Nephron progenitor cell (in vitro differentiated cells): ENCODE data around the gene SAPCD1.

ENCODE experiments used
- DNase-seq: peaks from one replicate; pipeline ENCODE4 v3.0.0; 2021
- H3K27ac Mint-ChIP-seq: 2 replicates; pipeline ENCODE4 v1.8.0; 2021; ENCODE audit warnings: mild to moderate bottlenecking, moderate library complexity, mixed read lengths
- H3K27me3 Mint-ChIP-seq: 2 replicates; pipeline ENCODE4 v1.8.0; 2021; ENCODE audit warnings: mild to moderate bottlenecking, low read depth, mixed read lengths; ENCODE audit not compliant: poor library complexity
- H3K36me3 Mint-ChIP-seq: 2 replicates; pipeline ENCODE4 v1.8.0; 2021; ENCODE audit warnings: low read depth, mixed read lengths
- H3K4me1 Mint-ChIP-seq: 2 replicates; pipeline ENCODE4 v1.8.0; 2021; ENCODE audit warnings: mixed read lengths
- H3K4me3 Mint-ChIP-seq: 2 replicates; pipeline ENCODE4 v1.8.0; 2021; ENCODE audit warnings: mild to moderate bottlenecking, moderate library complexity, mixed read lengths
- H3K9me3 Mint-ChIP-seq: 2 replicates; pipeline ENCODE4 v1.8.0; 2021; ENCODE audit warnings: mild to moderate bottlenecking, moderate library complexity, mixed read lengths
- TF ChIP-seq, protein P1 (sequence below): fragments of 200-600 bp; sonication (generic); IDR thresholded peaks from 2 replicates; pipeline ENCODE4 v1.5.0; 2021; ENCODE audit warnings: antibody characterized with exemption

SAPCD1 gene

GRCh38 chr6:31768363-31769257 is 6.2 kb downstream of the SAPCD1 start:
- Mint-ChIP-seq H3K36me3 (peaks cover 5% of the 10 kb centered on the region), H3K9me3 (no peaks in the 10 kb centered on the region), H3K27ac (no peak overlapping the region), H3K4me3 (no peak overlapping the region), H3K4me1 (peaks cover 26% of the 10 kb centered on the region), H3K27me3 (peaks cover 4% of the 10 kb centered on the region)
- TF ChIP-seq, protein P1, sequence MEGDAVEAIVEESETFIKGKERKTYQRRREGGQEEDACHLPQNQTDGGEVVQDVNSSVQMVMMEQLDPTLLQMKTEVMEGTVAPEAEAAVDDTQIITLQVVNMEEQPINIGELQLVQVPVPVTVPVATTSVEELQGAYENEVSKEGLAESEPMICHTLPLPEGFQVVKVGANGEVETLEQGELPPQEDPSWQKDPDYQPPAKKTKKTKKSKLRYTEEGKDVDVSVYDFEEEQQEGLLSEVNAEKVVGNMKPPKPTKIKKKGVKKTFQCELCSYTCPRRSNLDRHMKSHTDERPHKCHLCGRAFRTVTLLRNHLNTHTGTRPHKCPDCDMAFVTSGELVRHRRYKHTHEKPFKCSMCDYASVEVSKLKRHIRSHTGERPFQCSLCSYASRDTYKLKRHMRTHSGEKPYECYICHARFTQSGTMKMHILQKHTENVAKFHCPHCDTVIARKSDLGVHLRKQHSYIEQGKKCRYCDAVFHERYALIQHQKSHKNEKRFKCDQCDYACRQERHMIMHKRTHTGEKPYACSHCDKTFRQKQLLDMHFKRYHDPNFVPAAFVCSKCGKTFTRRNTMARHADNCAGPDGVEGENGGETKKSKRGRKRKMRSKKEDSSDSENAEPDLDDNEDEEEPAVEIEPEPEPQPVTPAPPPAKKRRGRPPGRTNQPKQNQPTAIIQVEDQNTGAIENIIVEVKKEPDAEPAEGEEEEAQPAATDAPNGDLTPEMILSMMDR = no peak
- DNase-seq = no peak

GRCh38 chr6:31769684-31770371 is 7.4 kb downstream of the SAPCD1 start:
- Mint-ChIP-seq H3K27ac (no peak overlapping the region), H3K27me3 (peaks cover 3% of the 10 kb centered on the region), H3K4me3 (no peak overlapping the region), H3K4me1 (peaks cover 14% of the 10 kb centered on the region), H3K9me3 (no peaks in the 10 kb centered on the region), H3K36me3 (no peaks in the 10 kb centered on the region)
- DNase-seq = peak; percentile 41
- TF ChIP-seq, protein P1 = peak; percentile 47

DNA sequence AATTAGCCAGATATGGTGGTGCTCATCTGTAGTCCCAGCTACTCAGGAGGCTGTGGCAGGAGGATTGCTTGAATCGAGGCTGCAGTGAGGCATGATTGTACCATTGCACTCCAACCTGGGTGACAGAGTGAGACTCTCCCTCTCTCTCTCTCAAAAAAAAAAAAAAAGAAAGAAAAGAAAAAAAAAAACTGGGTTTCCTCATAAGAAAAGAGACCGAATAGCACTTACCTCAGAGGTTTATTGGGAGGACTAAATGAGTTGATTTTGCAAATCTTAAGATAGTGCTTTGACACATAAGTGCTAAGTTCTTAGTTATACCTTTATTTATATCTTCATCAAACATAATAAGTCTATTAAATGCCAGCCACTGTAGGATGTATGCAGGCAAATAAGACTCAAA is 8.4 kb downstream of the SAPCD1 start:
- Mint-ChIP-seq H3K36me3 (no peaks in the 10 kb centered on the region), H3K27ac (no peak overlapping the region), H3K4me1 (peaks cover 22% of the 10 kb centered on the region), H3K4me3 (no peak overlapping the region), H3K9me3 (no peaks in the 10 kb centered on the region), H3K27me3 (peaks cover 3% of the 10 kb centered on the region)
- TF ChIP-seq, protein P1 = no peak
- no peak for DNase-seq

GRCh38 chr6:31771992-31772358 is 9.5 kb downstream of the SAPCD1 start:
- Mint-ChIP-seq H3K36me3 (no peaks in the 10 kb centered on the region), H3K27ac (no peak overlapping the region), H3K4me3 (no peak overlapping the region), H3K4me1 (peaks cover 23% of the 10 kb centered on the region), H3K9me3 (no peaks in the 10 kb centered on the region), H3K27me3 (peaks cover 3% of the 10 kb centered on the region)
- no peak for DNase-seq
- TF ChIP-seq, protein P1 = no peak

DNA sequence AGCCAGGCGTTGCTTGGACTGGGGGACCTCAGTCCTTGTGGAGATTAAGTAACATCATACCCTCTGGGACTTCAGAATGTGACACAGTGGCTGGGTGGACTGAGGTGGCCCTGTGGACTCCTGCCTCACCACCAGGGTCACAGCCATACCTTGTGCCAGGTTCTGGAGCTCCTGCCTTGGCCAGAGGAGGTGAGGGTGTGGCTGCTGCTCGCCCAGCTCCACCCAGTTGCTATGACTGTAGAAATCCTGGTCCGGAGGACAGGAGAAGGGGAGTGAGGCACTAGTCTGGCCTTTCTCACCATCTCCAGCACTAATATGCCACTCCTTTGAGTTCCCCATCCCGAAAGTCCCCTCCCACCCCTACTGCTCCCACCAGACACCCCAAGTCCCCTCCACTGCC is 12.7 kb downstream of the SAPCD1 start:
- H3K27ac Mint-ChIP-seq = peak overlapping the region; percentile 36
- DNase-seq = no peak
- H3K27me3 Mint-ChIP-seq = no peaks in the 10 kb centered on the region
- no peak overlapping the region for H3K4me3 Mint-ChIP-seq
- TF ChIP-seq, protein P1 = no peak
- no peaks in the 10 kb centered on the region for H3K36me3 Mint-ChIP-seq
- peaks cover 27% of the 10 kb centered on the region for H3K4me1 Mint-ChIP-seq
- no peaks in the 10 kb centered on the region for H3K9me3 Mint-ChIP-seq
